Measurements from ENCODE around the gene TPI1.
"Not testable (repeated sequence)": the region's sequence is repeated elsewhere in the genome, so short reads cannot be mapped to it uniquely, and the experiment has no call there.

The TPI1 gene

GRCh38 chr12:6865307-6865706, 2.0 kb upstream of the TPI1 start:
- H3K4me3 ChIP-seq (ENCODE audit: low read length); H3K9me3 ChIP-seq (ENCODE audit: control insufficient read depth, low read depth, low read length); H3K9ac ChIP-seq (ENCODE audit: low read length); H3K27me3 ChIP-seq (ENCODE audit: control insufficient read depth, insufficient read depth, low read length); H3K27ac ChIP-seq (ENCODE audit: low read length): not testable (repeated sequence)
- Histone ChIP-seq H3K4me1 (ENCODE audit: control insufficient read depth, low read depth, low read length) (peaks cover 18% of the 10 kb centered on the region), H3K36me3 (ENCODE audit: control insufficient read depth, low read depth, low read length) (peaks cover 57% of the 10 kb centered on the region)

- peak overlapping the region; percentile 24 for H3K27ac ChIP-seq (ENCODE audit: low read length)
Observed at GRCh38 chr12:6866163-6866919, 990 bp upstream of the TPI1 start.

GRCh38 chr12:6866920-6867412, 365 bp upstream of the TPI1 start:
- Histone ChIP-seq H3K9me3 (ENCODE audit: control insufficient read depth, low read depth, low read length) (no peaks in the 10 kb centered on the region), H3K9ac (ENCODE audit: low read length) (peak overlapping the region; percentile 58), H3K4me3 (ENCODE audit: low read length) (peak overlapping the region; percentile 73), H3K27me3 (ENCODE audit: control insufficient read depth, insufficient read depth, low read length) (no peaks in the 10 kb centered on the region), H3K27ac (ENCODE audit: low read length) (peak overlapping the region; percentile 24), H3K4me1 (ENCODE audit: control insufficient read depth, low read depth, low read length) (peaks cover 18% of the 10 kb centered on the region), H3K36me3 (ENCODE audit: control insufficient read depth, low read depth, low read length) (peaks cover 51% of the 10 kb centered on the region)

More at GRCh38 chr12:6866163-6866919, 990 bp upstream of the TPI1 start:
- Histone ChIP-seq H3K4me1 (ENCODE audit: control insufficient read depth, low read depth, low read length) (peaks cover 18% of the 10 kb centered on the region), H3K36me3 (ENCODE audit: control insufficient read depth, low read depth, low read length) (peaks cover 57% of the 10 kb centered on the region), H3K27me3 (ENCODE audit: control insufficient read depth, insufficient read depth, low read length) (no peaks in the 10 kb centered on the region), H3K9me3 (ENCODE audit: control insufficient read depth, low read depth, low read length) (no peaks in the 10 kb centered on the region), H3K9ac (ENCODE audit: low read length) (peak overlapping the region; percentile 58), H3K4me3 (ENCODE audit: low read length) (peak overlapping the region; percentile 73)

GRCh38 chr12:6868211-6869048, 1.1 kb downstream of the TPI1 start:
- Histone ChIP-seq H3K9me3 (ENCODE audit: control insufficient read depth, low read depth, low read length) (no peaks in the 10 kb centered on the region), H3K9ac (ENCODE audit: low read length) (peak overlapping the region; percentile 90), H3K27ac (ENCODE audit: low read length) (no peak overlapping the region), H3K4me3 (ENCODE audit: low read length) (peak overlapping the region; percentile 73), H3K4me1 (ENCODE audit: control insufficient read depth, low read depth, low read length) (peaks cover 18% of the 10 kb centered on the region), H3K36me3 (ENCODE audit: control insufficient read depth, low read depth, low read length) (peaks cover 38% of the 10 kb centered on the region), H3K27me3 (ENCODE audit: control insufficient read depth, insufficient read depth, low read length) (no peaks in the 10 kb centered on the region)

GRCh38 chr12:6869049-6870021, 2.0 kb downstream of the TPI1 start:
- Histone ChIP-seq H3K36me3 (ENCODE audit: control insufficient read depth, low read depth, low read length) (peaks cover 32% of the 10 kb centered on the region), H3K27ac (ENCODE audit: low read length) (no peak overlapping the region), H3K4me3 (ENCODE audit: low read length) (peak overlapping the region; percentile 73), H3K4me1 (ENCODE audit: control insufficient read depth, low read depth, low read length) (peaks cover 22% of the 10 kb centered on the region), H3K9ac (ENCODE audit: low read length) (no peak overlapping the region), H3K27me3 (ENCODE audit: control insufficient read depth, insufficient read depth, low read length) (no peaks in the 10 kb centered on the region), H3K9me3 (ENCODE audit: control insufficient read depth, low read depth, low read length) (no peaks in the 10 kb centered on the region)

GRCh38 chr12:6870304-6870703, 3.0 kb downstream of the TPI1 start:
- not testable (repeated sequence) for H3K9me3 ChIP-seq (ENCODE audit: control insufficient read depth, low read depth, low read length); H3K4me3 ChIP-seq (ENCODE audit: low read length); H3K27ac ChIP-seq (ENCODE audit: low read length); H3K9ac ChIP-seq (ENCODE audit: low read length); H3K27me3 ChIP-seq (ENCODE audit: control insufficient read depth, insufficient read depth, low read length)
- peaks cover 22% of the 10 kb centered on the region for H3K4me1 ChIP-seq (ENCODE audit: control insufficient read depth, low read depth, low read length)
- H3K36me3 ChIP-seq (ENCODE audit: control insufficient read depth, low read depth, low read length): peaks cover 25% of the 10 kb centered on the region

GRCh38 chr12:6871052-6871957, 4.0 kb downstream of the TPI1 start:
- H3K9me3 ChIP-seq (ENCODE audit: control insufficient read depth, low read depth, low read length): no peaks in the 10 kb centered on the region
- no peak overlapping the region for H3K27ac ChIP-seq (ENCODE audit: low read length)
- H3K27me3 ChIP-seq (ENCODE audit: control insufficient read depth, insufficient read depth, low read length): no peaks in the 10 kb centered on the region
- H3K9ac ChIP-seq (ENCODE audit: low read length): no peak overlapping the region
- H3K4me3 ChIP-seq (ENCODE audit: low read length): peak overlapping the region; percentile 83
- H3K36me3 ChIP-seq (ENCODE audit: control insufficient read depth, low read depth, low read length): peaks cover 19% of the 10 kb centered on the region
- peaks cover 13% of the 10 kb centered on the region for H3K4me1 ChIP-seq (ENCODE audit: control insufficient read depth, low read depth, low read length)

GRCh38 chr12:6872073-6873048, 5.0 kb downstream of the TPI1 start:
- H3K27ac ChIP-seq (ENCODE audit: low read length): no peak overlapping the region
- peaks cover 19% of the 10 kb centered on the region for H3K36me3 ChIP-seq (ENCODE audit: control insufficient read depth, low read depth, low read length)
- peak overlapping the region; percentile 55 for H3K9ac ChIP-seq (ENCODE audit: low read length)
- H3K27me3 ChIP-seq (ENCODE audit: control insufficient read depth, insufficient read depth, low read length): no peaks in the 10 kb centered on the region
- peak overlapping the region; percentile 83 for H3K4me3 ChIP-seq (ENCODE audit: low read length)
- H3K4me1 ChIP-seq (ENCODE audit: control insufficient read depth, low read depth, low read length): peaks cover 7% of the 10 kb centered on the region
- no peaks in the 10 kb centered on the region for H3K9me3 ChIP-seq (ENCODE audit: control insufficient read depth, low read depth, low read length)

GRCh38 chr12:6873094-6874014, 6.0 kb downstream of the TPI1 start, which contains the start of gene SPSB2:
SPSB2 (minus strand) TSS chr12:6873303; CDS start chr12:6872901, 402 bp downstream.
- Histone ChIP-seq H3K4me1 (ENCODE audit: control insufficient read depth, low read depth, low read length) (peaks cover 7% of the 10 kb centered on the region), H3K27me3 (ENCODE audit: control insufficient read depth, insufficient read depth, low read length) (no peaks in the 10 kb centered on the region), H3K4me3 (ENCODE audit: low read length) (peak within 1 kb of the TSS; percentile 83), H3K9ac (ENCODE audit: low read length) (peak within 1 kb of the TSS; percentile 62), H3K9me3 (ENCODE audit: control insufficient read depth, low read depth, low read length) (no peaks in the 10 kb centered on the region), H3K27ac (ENCODE audit: low read length) (peak within 1 kb of the TSS; percentile 41), H3K36me3 (ENCODE audit: control insufficient read depth, low read depth, low read length) (peaks cover 19% of the 10 kb centered on the region)

Data from iPS-18a (cell line).